ENCODE data around the gene TOB2. TPM values are rescaled to one million over a fixed set of nuclear protein-coding genes. Genes with fewer than 3 reads are reported as not detected.

Gene TOB2
- total RNA-seq (2014; rRNA removed; shearing (Covaris generic)): 8.6 and 10.4 TPM in 2 replicates

GRCh38 chr22:41446639-41447434, at the start of gene TOB2:
Gene TOB2 (minus strand): TSS chr22:41446801. CDS start chr22:41437345, 9,456 bp downstream.
- DNase-seq (ENCODE audit: low spot score): peak; percentile 90

- DNase-seq (ENCODE audit: low spot score): no peak
Measured at GRCh38 chr22:41491374-41492100, 44.9 kb upstream of the TOB2 start.

GRCh38 chr22:41488596-41489385, 42.2 kb upstream of the TOB2 start:
- DNase-seq (ENCODE audit: low spot score): no peak

- DNase-seq (ENCODE audit: low spot score): no peak
Measured at GRCh38 chr22:41488076-41488475, 41.5 kb upstream of the TOB2 start.

GRCh38 chr22:41487037-41487935, 40.7 kb upstream of the TOB2 start:
- no peak for DNase-seq (ENCODE audit: low spot score)

- no peak for DNase-seq (ENCODE audit: low spot score)
Measured at GRCh38 chr22:41485033-41485432, 38.4 kb upstream of the TOB2 start.

- DNase-seq (ENCODE audit: low spot score): no peak
Measured at GRCh38 chr22:41482319-41482935, 35.8 kb upstream of the TOB2 start.

GRCh38 chr22:41481925-41482318, 35.3 kb upstream of the TOB2 start:
- DNase-seq (ENCODE audit: low spot score): no peak

GRCh38 chr22:41481131-41481830, 34.7 kb upstream of the TOB2 start:
- no peak for DNase-seq (ENCODE audit: low spot score)

- DNase-seq (ENCODE audit: low spot score): no peak
Measured at GRCh38 chr22:41480397-41480735, 33.8 kb upstream of the TOB2 start.

GRCh38 chr22:41479671-41480396, 33.2 kb upstream of the TOB2 start:
- DNase-seq (ENCODE audit: low spot score): no peak

- no peak for DNase-seq (ENCODE audit: low spot score)
Measured at GRCh38 chr22:41478891-41479521, 32.4 kb upstream of the TOB2 start.

- DNase-seq (ENCODE audit: low spot score): no peak
Measured at GRCh38 chr22:41478473-41478872, 31.9 kb upstream of the TOB2 start.

GRCh38 chr22:41474872-41475451, 28.4 kb upstream of the TOB2 start:
- DNase-seq (ENCODE audit: low spot score): no peak

GRCh38 chr22:41471568-41471967, 25.0 kb upstream of the TOB2 start:
- no peak for DNase-seq (ENCODE audit: low spot score)

GRCh38 chr22:41470886-41471285, 24.3 kb upstream of the TOB2 start:
- DNase-seq (ENCODE audit: low spot score): no peak

- DNase-seq (ENCODE audit: low spot score): no peak
Measured at GRCh38 chr22:41469218-41469851, 22.7 kb upstream of the TOB2 start.
